ENCODE results near the gene RTN4RL1.

Gene RTN4RL1

DNA sequence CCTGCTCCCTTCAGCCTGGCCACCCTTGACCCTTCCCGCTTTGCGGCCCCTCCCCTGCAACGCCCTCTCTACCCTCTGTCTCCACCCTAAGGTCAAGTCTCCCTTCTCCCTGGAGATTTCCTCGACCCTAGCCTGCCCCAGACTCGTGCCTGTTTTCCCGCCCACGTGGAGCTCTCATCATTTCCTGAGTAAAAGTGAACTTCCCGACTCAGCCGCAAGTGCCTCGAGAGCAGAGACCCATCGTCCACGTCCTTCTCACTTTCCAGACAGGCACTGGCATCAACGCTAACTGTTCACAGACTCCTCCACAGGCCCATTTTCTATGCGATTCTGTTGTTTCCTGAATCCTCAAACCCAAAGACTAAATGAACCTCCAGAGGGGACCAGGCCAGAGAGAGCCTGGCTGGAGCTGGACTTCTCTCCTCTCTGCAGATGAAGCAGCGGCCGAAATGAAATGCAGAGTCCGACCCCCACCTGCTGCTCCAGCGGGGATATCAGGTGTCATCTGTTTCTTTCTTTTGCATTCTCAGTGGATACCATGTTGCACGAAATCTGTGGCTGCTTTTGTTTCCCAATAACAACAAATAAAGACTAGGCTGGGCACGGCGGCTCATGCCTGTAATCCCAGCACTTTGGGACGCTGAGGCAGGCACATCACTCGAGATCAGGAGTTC is 52.5 kb downstream of the RTN4RL1 start:
- no peak for FAIRE-seq

GRCh38 chr17:1970843-1971384 is 54.2 kb downstream of the RTN4RL1 start:
- no peak for FAIRE-seq

- no peak for FAIRE-seq
Measured at GRCh38 chr17:1969712-1970111, 55.4 kb downstream of the RTN4RL1 start.

DNA sequence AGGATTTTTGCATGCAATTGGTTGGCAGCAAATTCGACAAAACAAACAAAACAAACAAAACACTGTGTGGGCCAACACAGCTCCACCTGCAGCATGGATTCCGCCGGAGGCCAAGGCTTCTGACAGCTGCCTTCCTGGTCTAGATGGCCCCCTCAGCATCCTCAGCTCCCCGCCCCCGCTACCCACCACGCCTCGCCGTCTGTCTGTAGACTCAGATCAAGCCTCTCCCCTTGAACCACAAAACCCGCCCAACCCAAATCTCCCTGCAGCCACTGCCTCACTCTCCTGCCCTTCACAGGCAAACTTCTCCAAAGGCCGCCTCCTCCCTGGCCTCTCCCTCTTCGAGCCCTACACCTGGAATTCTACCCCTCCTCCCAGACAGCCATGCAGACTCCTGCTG is 57.9 kb downstream of the RTN4RL1 start:
- FAIRE-seq: no peak

DNA sequence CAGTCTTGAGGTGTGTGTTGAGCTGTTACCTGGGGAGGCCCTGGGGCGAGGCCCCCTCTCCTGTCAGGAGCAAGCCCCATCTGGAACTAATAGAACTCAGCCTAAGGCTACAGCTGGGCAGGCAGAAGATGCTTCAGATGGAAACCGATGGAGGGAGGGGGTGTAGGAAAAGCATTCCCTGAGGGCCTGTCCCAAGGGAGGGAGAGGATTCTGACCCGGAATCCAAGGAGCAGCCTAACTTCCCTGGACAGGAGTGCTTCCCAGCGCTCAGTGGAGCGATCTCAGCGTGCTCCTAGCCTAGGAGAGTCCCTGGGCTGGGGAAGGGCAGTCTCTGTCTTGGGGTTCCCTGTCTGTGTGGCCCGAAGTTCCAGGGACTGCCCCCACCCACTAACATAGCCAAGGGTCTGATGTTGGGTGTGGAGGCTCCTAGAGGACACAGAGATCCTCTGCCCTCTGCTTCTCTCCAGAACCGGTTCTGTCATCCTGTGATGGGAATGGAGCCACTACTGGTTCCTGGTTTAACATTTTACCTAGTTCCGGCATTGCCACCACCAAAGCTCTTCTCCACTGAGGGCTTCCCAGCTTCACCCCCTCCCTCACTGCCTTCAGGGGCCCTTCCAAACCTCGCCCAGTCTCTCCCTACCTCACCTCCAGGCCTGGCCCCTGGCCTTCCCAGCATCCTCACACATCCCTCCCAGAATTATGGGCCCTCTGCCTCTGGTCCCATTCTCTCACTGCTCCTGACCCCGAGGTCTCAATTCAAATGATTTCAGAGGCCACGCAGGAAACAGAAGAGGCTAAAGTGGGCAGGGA is 58.7 kb downstream of the RTN4RL1 start:
- FAIRE-seq: no peak

- no peak for FAIRE-seq
Measured at GRCh38 chr17:1965556-1966273, 59.4 kb downstream of the RTN4RL1 start.

DNA sequence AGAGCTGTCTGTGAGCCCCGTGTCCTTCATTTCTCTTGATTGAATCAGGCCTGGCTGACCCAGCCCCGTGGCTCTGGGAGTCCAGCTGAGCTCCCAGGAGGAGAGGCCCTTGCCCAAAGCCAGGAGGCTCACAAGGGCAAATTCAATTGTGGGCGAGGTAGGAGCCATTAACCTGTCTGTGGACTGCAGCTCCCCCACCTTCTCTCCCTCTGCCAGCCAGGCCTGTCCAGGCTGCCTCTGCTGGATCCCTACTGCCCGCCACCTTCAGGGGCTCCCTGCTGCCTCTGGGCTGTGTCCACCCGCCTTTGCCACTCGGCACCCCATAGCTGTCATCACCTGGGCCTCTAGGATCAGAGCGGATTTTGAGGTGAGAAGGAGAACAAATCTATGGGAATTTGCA is 61.9 kb downstream of the RTN4RL1 start:
- no peak for FAIRE-seq

DNA sequence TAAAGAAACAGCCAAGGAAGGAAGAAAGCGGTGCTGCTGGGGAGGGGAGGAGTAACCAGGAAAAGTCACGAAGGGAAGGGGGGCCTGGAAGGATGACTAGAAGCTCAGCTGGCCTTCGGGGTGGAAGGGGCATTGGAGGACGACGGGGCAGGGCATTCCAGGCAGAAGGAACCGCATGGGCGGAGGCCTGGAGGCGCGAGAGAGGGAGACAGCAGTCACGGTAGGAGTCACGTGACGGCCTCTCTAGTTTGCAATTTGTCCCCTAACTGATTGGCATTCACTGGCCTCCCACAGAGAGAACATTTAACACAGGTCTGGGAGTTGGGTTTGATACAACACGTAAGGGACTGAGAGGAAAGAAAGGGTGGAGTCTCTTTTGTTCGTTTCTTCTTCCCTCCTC is 63.9 kb downstream of the RTN4RL1 start:
- FAIRE-seq: no peak

GRCh38 chr17:1960545-1960912 is 64.6 kb downstream of the RTN4RL1 start:
- FAIRE-seq: no peak

- FAIRE-seq: no peak
Measured at GRCh38 chr17:1959871-1960544, 65.1 kb downstream of the RTN4RL1 start.

DNA sequence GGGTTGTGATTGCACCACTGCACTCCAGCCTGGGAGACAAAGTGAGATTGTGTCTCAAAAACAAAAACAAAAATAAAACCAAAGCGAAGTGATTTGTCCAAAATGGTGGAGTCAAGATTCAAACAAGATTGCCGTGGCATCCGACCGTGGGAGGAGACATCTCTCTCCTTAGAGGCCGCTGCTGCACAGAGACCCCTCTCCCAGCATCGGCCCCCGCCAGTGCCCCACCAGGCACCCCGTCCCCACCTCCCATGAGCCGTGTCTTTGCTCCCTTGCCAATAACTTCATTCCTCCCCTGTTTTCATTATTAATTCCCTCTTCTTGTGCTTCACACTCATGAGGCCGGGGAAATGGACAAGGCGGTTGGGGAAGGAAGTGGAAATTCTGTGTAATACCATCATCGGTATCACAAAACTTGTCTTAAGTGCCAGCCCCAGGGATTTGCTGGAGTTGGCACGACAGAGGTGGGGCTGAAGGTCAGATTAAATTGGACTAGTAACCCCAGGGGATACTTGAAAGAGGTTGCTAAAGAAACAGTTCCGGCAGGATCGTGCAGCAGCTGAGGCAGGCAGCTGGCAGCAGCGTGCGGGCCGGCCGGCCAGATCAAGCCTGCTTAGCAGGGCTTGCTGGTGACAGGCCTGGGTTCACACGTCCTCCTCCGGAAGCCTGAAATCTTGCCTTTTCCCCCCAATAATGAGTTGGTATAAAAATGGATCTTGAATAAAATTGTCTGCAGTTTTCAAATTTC is 66.8 kb downstream of the RTN4RL1 start:
- FAIRE-seq: no peak

- FAIRE-seq: no peak
Measured at GRCh38 chr17:1957037-1957436, 68.1 kb downstream of the RTN4RL1 start.

GRCh38 chr17:1956134-1956533 is 69.0 kb downstream of the RTN4RL1 start:
- FAIRE-seq: no peak

- no peak for FAIRE-seq
Measured at GRCh38 chr17:1953831-1954230, 71.3 kb downstream of the RTN4RL1 start.

DNA sequence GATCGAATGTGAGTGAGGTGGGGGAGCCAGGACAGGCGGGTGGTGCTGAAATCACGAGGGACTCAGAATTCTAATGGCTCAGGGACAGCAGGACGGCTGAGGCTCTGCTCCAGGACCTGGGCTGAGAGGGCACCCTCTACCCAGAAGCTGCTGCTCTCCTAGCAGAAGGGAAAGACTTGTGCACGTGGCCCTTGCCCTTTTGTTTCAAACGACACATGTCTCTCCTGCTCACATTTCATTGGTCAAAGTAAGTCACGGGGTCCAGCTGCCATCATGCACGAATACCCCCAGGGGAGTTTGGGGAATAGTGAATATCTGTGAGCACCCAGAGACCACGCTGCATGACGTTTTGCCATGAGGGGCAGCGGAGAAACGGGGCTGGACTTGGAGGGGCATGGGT is 73.2 kb downstream of the RTN4RL1 start:
- no peak for FAIRE-seq

- FAIRE-seq: no peak
Measured at GRCh38 chr17:1949754-1950153, 75.4 kb downstream of the RTN4RL1 start.

DNA sequence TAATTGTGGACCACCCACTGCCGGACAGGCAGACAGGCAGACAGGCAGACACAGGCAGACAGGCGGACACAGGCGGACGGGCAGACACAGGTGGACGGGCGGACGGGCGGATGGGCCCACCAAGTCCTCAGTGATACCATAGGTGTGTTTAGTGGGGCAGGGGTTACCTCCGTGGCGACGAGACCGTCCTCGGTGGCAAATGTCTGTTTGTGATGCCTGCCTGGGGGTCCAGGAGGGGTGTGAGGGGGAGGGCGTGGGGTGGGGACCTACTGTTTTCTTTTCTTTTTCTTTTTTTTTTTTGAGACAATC is 76.7 kb downstream of the RTN4RL1 start:
- no peak for FAIRE-seq

DNA sequence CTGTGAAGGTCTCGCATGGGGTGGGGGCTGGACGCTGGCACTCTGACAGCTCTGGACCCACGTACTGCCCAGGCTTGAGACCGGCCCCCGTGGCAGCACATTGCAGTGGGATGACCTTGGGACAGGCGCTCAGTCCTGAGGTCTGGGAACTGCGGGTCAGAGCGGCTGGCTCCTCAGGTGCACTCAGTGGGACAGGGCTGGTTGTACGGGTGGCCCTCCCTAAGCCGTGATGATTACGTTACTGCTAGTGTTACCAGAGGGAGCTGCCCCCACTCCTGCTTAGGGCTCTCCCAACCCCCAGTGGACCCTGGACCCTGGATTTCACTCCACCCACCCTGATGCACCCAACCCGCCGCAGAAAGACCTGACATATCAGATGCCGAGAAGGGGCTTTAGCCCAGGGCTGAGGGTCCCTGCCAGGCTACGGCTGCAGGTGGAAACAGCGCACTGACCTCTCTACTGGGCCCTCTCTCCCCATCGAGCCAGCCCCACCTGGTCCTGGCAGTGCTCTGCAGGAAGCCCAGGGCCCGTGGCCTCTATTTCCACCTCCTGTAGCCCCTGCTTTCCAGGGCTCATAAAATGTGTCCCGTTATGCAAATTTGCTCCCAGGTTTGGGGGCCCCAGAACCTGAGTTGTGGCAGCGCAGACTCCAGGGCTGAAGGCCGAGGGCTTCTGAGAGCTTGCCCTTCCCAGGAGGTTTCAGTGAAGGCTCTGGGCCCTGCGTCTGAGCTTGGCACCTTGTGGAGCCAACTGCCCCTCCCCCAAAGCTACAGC is 77.2 kb downstream of the RTN4RL1 start:
- no peak for FAIRE-seq

GRCh38 chr17:1947229-1947742 is 77.8 kb downstream of the RTN4RL1 start:
- no peak for FAIRE-seq

- FAIRE-seq: no peak
Measured at GRCh38 chr17:1946021-1946932, 78.9 kb downstream of the RTN4RL1 start.
